CD4-positive, alpha-beta T cell (primary cell): ENCODE data around the gene SEMA3F. TPM values are rescaled to one million over a fixed set of nuclear protein-coding genes. Genes with fewer than 3 reads are reported as not detected.

Source experiments
- ATAC-seq: fragments of 200-7000 bp; cut with Tn5 transposase; one replicate; pipeline ENCODE4 v1.10.0; 2022; ENCODE audit warnings: mild to moderate bottlenecking; ENCODE audit not compliant: poor library complexity
- CTCF ChIA-PET: fragments of 350-600 bp; sonication (Branson Sonifier 250); formaldehyde crosslinking; loops from one replicate; lab custom pipeline; 2021; ENCODE audit warnings: antibody characterized with exemption, inconsistent platforms; lab: Charles Lee
- POLR2A ChIA-PET: fragments of 350-600 bp; sonication (Branson Sonifier 250); formaldehyde crosslinking; loops from one replicate; lab custom pipeline; 2021; ENCODE audit warnings: antibody characterized with exemption, inconsistent platforms; lab: Charles Lee
- DNase-seq, 14 experiments: peaks; one replicate each; pipeline ENCODE4 v3.0.0-alpha.2; 2013 to 2020; ENCODE audit warnings: mixed read lengths in 2 of 14
- H3K27ac ChIP-seq, 2 donors: one replicate each; pipeline versions ENCODE4 v1.5.1 to v1.7.0; 2013; ENCODE audit warnings: low read length in 2 of 2, low read depth in 1 of 2, mild to moderate bottlenecking in 1 of 2
- H3K27me3 ChIP-seq, 2 experiments: 1 replicate in 1 of 2; 2 replicates in 1 of 2; pipeline versions ENCODE4 v1.6.1 to v1.7.0; 2013; ENCODE audit warnings: low read length in 2 of 2, control low read depth in 1 of 2, mild to moderate bottlenecking in 1 of 2, moderate library complexity in 1 of 2; ENCODE audit not compliant: insufficient read depth in 2 of 2, control insufficient read depth in 1 of 2
- H3K36me3 ChIP-seq: one replicate; pipeline ENCODE4 v1.6.1; 2013; ENCODE audit warnings: low read length, control low read depth; ENCODE audit not compliant: insufficient read depth
- H3K4me1 ChIP-seq: one replicate; pipeline ENCODE4 v1.6.1; 2013; ENCODE audit warnings: low read length, control low read depth; ENCODE audit not compliant: insufficient read depth
- H3K4me3 ChIP-seq: one replicate; pipeline ENCODE4 v1.5.1; 2013; ENCODE audit warnings: mild to moderate bottlenecking, low read length, moderate library complexity
- H3K9me3 ChIP-seq, 2 experiments: 1 replicate in 1 of 2; 2 replicates in 1 of 2; pipeline versions ENCODE4 v1.6.1 to v1.7.0; 2013; ENCODE audit warnings: low read length in 2 of 2, mild to moderate bottlenecking in 2 of 2, control low read depth in 1 of 2, moderate library complexity in 1 of 2; ENCODE audit not compliant: control insufficient read depth in 1 of 2, insufficient read depth in 1 of 2
- H3K27ac Mint-ChIP-seq: one replicate; pipeline ENCODE4 v1.8.0; 2020; ENCODE audit warnings: mixed read lengths
- H3K27me3 Mint-ChIP-seq: one replicate; pipeline ENCODE4 v1.8.0; 2021; ENCODE audit warnings: mixed read lengths
- H3K36me3 Mint-ChIP-seq: one replicate; pipeline ENCODE4 v1.8.0; 2021; ENCODE audit warnings: low read depth, mixed read lengths
- H3K4me1 Mint-ChIP-seq: one replicate; pipeline ENCODE4 v1.8.0; 2021; ENCODE audit warnings: low read depth, mixed read lengths
- H3K4me3 Mint-ChIP-seq: one replicate; pipeline ENCODE4 v1.8.0; 2020; ENCODE audit warnings: mild to moderate bottlenecking, mixed read lengths
- H3K9me3 Mint-ChIP-seq: one replicate; pipeline ENCODE4 v1.8.0; 2020; ENCODE audit warnings: mixed read lengths
- intact Hi-C, 2 experiments: fragments of 100-400 bp; cut with DNase I in 1 of 2; cut with micrococcal nuclease in 1 of 2; formaldehyde crosslinking; loops; one replicate each; pipeline versions ENCODE4 v1.15.1 to v1.9.0; 2023 to 2025; cut with DNase I, micrococcal nuclease
- total RNA-seq, 174 experiments: library from RNA in 2 of 174; stranded (reverse) in 2 of 174; gene quantifications; one replicate each; pipeline ENCODE4 v1.2.3 and lab custom pipeline; 2021 to 2026
- TF ChIP-seq, protein P1 (sequence below): fragments of 200-600 bp; IDR thresholded peaks from one replicate; pipeline ENCODE4 v1.8.0; 2022; ENCODE audit warnings: antibody characterized with exemption, mild to moderate bottlenecking

Gene SEMA3F
- total RNA-seq, 2 experiments from 2014 or later, result 0.22 to 1.1 TPM

DNA sequence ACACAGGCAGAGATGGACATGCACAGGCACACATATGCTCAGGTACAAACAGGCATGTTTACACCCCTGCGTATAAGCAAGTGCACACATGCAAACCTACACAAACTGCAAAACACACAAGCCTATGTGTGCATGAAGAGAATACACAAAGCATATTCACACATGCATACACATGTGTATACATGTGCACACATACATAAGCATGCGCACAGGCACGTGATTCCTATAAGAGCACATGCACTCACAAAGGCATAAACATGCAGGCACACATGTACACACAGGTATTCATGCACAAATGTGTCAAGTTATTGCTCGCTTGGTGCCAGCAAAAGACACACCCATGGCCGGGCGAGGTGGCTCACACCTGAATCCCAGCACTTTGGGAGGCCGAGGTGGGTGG, 34.9 kb downstream of the SEMA3F start:
- Mint-ChIP-seq H3K4me1 (peaks cover 13% of the 10 kb centered on the region), H3K4me3 (no peak overlapping the region), H3K36me3 (no peaks in the 10 kb centered on the region), H3K9me3 (no peaks in the 10 kb centered on the region), H3K27ac (no peak overlapping the region), H3K27me3 (peaks cover 13% of the 10 kb centered on the region)
- peaks cover 25% of the 10 kb centered on the region for H3K4me1 ChIP-seq
- peaks cover 0 to 11% of the 10 kb centered on the region in 2 experiments for H3K9me3 ChIP-seq
- peaks cover 13 to 14% of the 10 kb centered on the region in 2 experiments for H3K27me3 ChIP-seq
- intact Hi-C loops, result loop anchor here in 1 of 2 experiments (2.0 to 5.0 kb wide), 2 partner anchors 69 to 132 kb away; partner anchors contain the start of gene HYAL2
- ChIA-PET CTCF (no interaction called here), POLR2A (no interaction called here)
- H3K36me3 ChIP-seq, result no peaks in the 10 kb centered on the region
- DNase-seq, result no peak
- no peak for ATAC-seq
- TF ChIP-seq, protein P1, sequence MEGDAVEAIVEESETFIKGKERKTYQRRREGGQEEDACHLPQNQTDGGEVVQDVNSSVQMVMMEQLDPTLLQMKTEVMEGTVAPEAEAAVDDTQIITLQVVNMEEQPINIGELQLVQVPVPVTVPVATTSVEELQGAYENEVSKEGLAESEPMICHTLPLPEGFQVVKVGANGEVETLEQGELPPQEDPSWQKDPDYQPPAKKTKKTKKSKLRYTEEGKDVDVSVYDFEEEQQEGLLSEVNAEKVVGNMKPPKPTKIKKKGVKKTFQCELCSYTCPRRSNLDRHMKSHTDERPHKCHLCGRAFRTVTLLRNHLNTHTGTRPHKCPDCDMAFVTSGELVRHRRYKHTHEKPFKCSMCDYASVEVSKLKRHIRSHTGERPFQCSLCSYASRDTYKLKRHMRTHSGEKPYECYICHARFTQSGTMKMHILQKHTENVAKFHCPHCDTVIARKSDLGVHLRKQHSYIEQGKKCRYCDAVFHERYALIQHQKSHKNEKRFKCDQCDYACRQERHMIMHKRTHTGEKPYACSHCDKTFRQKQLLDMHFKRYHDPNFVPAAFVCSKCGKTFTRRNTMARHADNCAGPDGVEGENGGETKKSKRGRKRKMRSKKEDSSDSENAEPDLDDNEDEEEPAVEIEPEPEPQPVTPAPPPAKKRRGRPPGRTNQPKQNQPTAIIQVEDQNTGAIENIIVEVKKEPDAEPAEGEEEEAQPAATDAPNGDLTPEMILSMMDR, result no peak
- no peak overlapping the region for H3K4me3 ChIP-seq
- no peak overlapping the region for H3K27ac ChIP-seq

DNA sequence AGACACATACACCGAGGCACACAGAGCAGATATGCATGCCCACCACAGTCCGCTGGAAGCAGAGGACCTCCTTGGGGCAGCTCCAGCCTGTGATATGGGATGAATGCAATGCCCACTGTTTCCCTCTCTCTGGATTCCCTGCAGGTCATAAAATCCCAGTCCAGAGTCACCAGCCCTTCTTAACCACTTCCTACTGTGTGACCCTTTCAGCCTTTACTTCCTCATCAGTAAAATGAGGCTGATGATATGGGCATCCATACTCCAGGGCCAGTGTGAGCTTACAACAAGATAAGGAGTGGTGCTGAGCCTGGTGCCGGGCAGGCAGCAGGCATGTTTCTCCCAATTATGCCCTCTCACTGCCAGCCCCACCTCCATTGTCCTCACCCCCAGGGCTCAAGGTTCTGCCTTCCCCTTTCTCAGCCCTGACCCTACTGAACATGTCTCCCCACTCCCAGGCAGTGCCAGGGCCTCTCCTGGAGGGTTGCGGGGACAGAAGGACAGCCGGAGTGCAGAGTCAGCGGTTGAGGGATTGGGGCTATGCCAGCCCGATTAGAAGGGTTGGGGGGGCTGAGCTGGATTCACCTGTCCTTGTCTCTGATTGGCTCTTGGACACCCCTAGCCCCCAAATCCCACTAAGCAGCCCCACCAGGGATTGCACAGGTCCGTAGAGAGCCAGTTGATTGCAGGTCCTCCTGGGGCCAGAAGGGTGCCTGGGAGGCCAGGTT, 36.0 kb downstream of the SEMA3F start, which contains the start of gene GNAT1:
Gene GNAT1, plus strand, starts transcription at position 675 of the 725 bp plus-strand sequence. CDS start 116 bp downstream, outside the sequence.
- ATAC-seq, result no peak
- Histone ChIP-seq H3K4me3 (no peak within 1 kb of the TSS), H3K9me3 (peaks cover 0 to 11% of the 10 kb centered on the region in 2 experiments), H3K4me1 (peaks cover 27% of the 10 kb centered on the region), H3K27ac (no peak within 1 kb of the TSS), H3K27me3 (peaks cover 13 to 17% of the 10 kb centered on the region in 2 experiments), H3K36me3 (no peaks in the 10 kb centered on the region)
- ChIA-PET CTCF (interaction anchor here (2.0 to 2.6 kb wide), 2 partner anchors 35 to 36 kb away, joined by 4 to 9 read pairs; no protein-coding TSS in a partner anchor), POLR2A (no interaction called here)
- Mint-ChIP-seq H3K27ac (no peak within 1 kb of the TSS), H3K27me3 (peaks cover 16% of the 10 kb centered on the region), H3K9me3 (no peaks in the 10 kb centered on the region), H3K4me3 (no peak within 1 kb of the TSS), H3K36me3 (no peaks in the 10 kb centered on the region), H3K4me1 (peaks cover 15% of the 10 kb centered on the region)
- TF ChIP-seq, protein P1, result no peak
- intact Hi-C loops, result loop anchor here in 1 of 2 experiments (5.0 kb wide), 1 partner anchor 131 kb away; the partner anchor contains the start of gene HYAL2
- DNase-seq, result no peak

DNA sequence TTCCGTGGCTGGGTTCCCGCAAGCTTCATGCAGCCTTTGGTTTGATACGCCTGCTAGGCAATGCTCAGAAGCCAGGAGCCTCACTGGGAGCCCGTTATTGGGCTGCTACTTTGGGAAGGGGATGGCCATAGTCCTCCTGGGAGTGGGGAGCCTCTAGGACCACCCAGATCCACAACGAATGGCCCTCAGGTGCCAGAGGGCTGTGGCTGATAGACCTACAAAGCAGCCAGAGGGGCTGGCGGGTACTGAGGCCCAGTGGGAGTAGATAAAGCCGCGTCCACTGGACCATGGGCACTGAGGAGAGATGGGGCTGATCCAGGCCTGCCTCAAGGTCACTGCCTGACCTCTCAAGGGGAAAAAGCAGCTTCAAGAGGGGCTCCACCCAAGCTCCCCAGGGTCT, 37.0 kb downstream of the SEMA3F start:
- DNase-seq (no peak), ATAC-seq (no peak)
- Mint-ChIP-seq H3K4me1 (peaks cover 15% of the 10 kb centered on the region), H3K36me3 (no peaks in the 10 kb centered on the region), H3K4me3 (no peak overlapping the region), H3K9me3 (no peaks in the 10 kb centered on the region), H3K27me3 (peaks cover 22% of the 10 kb centered on the region), H3K27ac (no peak overlapping the region)
- POLR2A ChIA-PET, result interaction anchor here (0.7 to 0.8 kb wide), 2 partner anchors 18 to 44 kb away, joined by 3 read pairs; partner anchors contain the start of gene GNAI2
- CTCF ChIA-PET, result interaction anchor here (0.7 to 2.6 kb wide), 5 partner anchors 12 to 69 kb away, joined by 3 to 9 read pairs (median 4); no protein-coding TSS in a partner anchor
- H3K4me3 ChIP-seq, result no peak overlapping the region
- intact Hi-C loops, result loop anchor here (1.0 to 5.0 kb wide), 5 partner anchors 34 to 130 kb away; partner anchors contain the start of gene HYAL2 (in 1 of the 2)
- no peaks in the 10 kb centered on the region for H3K36me3 ChIP-seq
- TF ChIP-seq, protein P1, result no peak
- no peak overlapping the region for H3K27ac ChIP-seq
- H3K27me3 ChIP-seq, result peaks cover 13 to 17% of the 10 kb centered on the region in 2 experiments
- peaks cover 0 to 11% of the 10 kb centered on the region in 2 experiments for H3K9me3 ChIP-seq
- peaks cover 27% of the 10 kb centered on the region for H3K4me1 ChIP-seq
